Stimulated activated CD8-positive, alpha-beta memory T cell treated with anti-CD3 and anti-CD28 coated beads, Interleukin-15, amount 100 ng/mL, for 1 hour (primary cell): ENCODE measurements around the gene FAM78B.

Source experiments
- DNase-seq: peaks from one replicate; pipeline ENCODE4 v3.0.0-alpha.2; 2020; ENCODE audit warnings: low read depth

Gene FAM78B

DNA sequence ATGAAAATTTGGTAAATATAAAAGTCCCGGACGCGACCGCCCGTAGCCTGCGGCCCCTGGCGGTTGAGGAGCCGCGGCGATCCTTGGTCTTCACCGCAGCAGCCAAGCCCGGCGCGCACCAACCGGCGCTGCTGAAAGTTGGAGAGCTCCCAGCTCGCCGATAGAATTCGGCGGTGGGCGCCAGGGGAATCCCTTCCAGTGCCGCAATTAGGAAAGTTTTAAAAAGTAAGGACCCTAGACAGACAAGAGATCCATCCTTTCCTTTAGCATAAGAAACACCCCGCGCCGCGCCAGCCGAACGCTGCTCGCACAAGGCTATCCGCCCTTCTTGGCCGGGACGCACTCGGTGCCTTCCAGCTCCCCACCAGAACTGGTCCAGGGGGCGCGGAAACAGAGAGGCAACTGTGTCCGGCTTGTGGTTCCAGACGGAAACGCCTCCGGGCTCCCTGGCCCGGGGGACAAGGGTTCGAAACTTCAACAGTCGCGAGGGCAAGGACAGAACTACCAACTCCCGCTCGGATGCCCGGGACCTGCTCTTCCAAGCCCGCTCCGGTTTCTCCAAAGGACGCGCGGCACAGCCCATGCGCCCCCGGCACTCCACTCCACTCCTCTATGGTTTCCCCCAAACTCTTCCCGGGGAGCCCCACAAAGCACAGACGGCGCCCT lies 1.7 kb downstream of the FAM78B start:
- DNase-seq: no peak

DNA sequence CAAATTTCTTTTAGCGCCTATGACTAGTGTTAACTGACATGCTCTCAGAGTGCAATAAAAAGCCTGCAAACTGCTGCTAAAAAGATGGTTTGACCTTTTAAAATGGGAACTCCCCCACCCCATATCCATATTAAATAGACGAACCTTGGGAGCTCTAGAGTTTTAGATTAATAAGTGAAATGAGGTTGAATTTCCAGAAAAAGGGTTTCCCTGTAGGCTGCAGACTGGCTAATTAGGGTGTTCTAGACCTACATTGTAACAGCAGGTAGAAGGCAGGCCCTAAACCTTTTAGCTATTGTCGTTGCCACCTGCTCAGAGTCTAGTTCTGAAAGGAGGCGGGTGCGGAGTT lies 2.2 kb downstream of the FAM78B start:
- DNase-seq: no peak

DNA sequence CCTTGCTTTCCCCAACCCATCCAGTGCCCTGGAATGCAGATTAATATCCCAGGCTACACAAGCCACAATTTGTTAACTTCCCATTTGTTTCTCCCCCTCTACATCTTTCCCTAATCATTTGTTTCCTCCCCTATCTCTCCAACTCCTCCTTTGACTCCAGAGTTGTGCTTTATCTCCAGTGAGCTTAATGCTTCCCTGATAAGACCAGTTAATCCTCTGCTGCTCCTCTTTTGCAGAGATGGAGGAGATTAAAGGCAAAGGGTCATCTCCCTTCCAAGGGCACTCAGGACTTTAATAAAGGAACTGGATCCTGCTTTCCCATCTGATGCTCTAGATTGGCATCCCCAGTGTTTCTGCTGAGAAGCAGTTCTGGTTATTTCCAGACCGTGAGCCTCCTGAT lies 7.1 kb downstream of the FAM78B start:
- no peak for DNase-seq

- DNase-seq: no peak
Measured at GRCh38 chr1:166156674-166157073, 10.1 kb downstream of the FAM78B start.

DNA sequence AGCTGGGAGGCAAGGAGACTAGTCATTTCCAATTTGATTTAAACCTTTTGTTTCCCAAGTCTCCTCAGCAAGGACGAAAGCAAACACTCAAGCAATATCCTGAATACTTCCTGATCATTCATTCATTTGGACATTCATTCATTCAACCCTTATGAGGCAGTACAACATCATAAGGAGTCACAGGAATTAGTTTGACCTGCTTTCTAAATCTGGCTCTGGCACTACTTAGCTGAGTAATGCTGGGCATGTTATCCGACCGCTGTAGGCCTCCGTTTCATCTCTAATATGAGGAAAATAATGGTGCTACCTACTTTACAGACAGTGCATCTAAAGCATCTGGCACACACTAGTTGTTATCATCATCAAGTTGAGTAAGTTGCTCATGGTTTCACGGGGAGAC lies 11.7 kb downstream of the FAM78B start:
- DNase-seq: no peak

DNA sequence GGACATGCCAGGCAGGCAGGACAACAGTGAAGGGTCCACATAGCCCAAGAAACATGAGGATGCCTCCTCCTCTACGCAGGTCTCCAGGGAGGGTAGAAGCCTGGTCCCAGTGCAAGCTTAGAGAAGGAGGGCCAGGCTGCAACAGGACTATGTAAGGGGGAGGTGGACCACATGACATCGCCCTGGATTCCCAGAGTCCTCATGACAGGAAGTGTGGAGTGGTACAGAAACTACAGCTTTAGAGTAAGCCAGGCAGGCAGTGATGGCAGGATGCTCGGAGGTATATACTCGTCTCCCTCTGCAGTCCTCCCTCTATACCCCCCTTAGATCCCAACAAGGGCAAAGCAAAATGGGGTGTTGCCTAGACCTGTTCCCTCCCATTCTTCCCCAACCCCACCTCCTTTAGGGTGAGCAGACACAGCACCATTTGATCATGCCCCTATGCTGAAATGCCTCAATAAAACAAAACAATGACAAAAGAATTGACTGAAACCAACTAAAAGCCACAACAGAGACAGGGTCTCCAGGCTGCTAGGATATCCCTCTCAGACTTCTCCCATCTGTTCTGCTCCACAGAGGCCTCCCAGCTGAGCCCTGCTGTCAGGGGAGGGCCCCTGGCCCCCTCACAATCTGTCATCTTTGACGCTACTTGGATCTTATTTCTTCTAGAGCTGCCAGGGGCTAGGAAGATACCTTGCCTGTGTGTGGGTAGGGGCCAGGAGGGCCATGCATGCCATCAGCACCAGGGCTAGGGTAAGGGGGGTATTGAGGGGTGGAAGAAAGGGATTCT lies 13.1 kb downstream of the FAM78B start:
- DNase-seq: no peak

GRCh38 chr1:166152978-166153377 lies 13.8 kb downstream of the FAM78B start:
- DNase-seq: no peak

- DNase-seq: no peak
Measured at GRCh38 chr1:166151804-166152203, 15.0 kb downstream of the FAM78B start.

DNA sequence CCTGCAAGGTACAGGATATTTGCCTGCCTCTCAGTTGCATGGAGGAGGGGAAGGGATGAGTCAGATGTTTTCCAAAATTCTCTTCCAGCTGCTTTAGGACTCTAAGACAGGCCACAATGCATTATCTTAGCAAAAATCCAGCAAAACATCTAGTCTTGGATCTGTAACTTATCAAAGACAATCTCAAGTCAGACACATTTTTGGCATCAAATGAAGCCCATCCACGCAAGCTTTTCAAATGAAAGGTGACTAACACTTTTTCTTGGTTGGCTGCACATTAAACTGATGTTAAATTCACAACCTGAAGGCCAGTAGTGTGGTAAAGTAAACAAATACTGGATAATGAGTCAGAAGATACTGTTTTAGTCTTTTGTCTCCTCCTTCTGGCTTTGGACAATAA lies 21.3 kb downstream of the FAM78B start:
- no peak for DNase-seq

DNA sequence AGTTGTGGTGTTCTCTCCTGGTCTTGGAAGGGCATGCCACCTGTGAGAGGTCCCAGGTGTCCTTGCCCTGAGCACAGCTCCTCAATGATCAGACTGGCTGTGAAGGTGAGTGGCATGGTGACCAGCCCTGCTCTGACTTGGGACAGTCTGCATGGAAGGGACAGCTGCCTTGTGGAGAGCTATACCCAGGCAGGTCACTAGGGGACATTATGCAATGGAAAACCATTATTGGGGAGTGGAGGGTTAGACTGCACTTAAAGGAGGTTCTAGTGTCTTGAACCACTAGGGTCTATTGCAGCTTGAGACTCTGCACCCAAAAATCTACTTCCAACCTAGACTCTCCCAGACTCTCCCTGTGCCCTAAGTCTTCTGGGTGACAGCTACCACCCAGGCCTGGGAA lies 24.8 kb downstream of the FAM78B start:
- DNase-seq: no peak

- DNase-seq: no peak
Measured at GRCh38 chr1:166140251-166140650, 26.6 kb downstream of the FAM78B start.

GRCh38 chr1:166139735-166140134 lies 27.1 kb downstream of the FAM78B start:
- no peak for DNase-seq

GRCh38 chr1:166136699-166137401 lies 30.0 kb downstream of the FAM78B start:
- no peak for DNase-seq

- no peak for DNase-seq
Measured at GRCh38 chr1:166136222-166136621, 30.6 kb downstream of the FAM78B start.

GRCh38 chr1:166133857-166134256 lies 32.9 kb downstream of the FAM78B start:
- no peak for DNase-seq

DNA sequence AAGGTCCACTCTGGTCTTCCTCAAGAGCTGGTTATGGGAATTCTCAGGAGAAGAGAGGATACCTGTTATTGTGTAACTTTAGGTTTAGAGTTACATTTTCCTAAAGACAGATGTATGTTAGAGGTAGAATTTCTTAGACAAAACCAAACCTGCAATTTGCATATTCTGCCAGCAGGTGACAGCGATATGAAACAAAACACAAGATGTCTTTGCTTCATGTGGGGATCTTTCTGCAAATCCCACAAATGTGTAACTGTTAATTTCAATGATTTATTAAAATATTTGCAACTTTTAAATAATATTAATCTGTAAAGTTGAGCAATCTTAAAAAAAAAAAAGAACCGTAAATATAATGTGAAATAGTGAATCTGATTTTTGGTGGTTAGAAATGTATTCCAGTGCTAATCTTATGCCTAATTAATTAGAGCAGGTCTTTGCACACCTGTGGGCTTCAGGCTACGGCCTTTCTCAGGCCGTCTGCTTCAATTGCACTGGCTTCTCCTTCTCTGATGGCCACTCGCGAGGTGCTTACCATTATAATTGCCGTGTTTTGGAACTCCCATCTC lies 33.4 kb downstream of the FAM78B start:
- DNase-seq: no peak

- DNase-seq: no peak
Measured at GRCh38 chr1:166132496-166132895, 34.3 kb downstream of the FAM78B start.

- DNase-seq: no peak
Measured at GRCh38 chr1:166129006-166129405, 37.8 kb downstream of the FAM78B start.

DNA sequence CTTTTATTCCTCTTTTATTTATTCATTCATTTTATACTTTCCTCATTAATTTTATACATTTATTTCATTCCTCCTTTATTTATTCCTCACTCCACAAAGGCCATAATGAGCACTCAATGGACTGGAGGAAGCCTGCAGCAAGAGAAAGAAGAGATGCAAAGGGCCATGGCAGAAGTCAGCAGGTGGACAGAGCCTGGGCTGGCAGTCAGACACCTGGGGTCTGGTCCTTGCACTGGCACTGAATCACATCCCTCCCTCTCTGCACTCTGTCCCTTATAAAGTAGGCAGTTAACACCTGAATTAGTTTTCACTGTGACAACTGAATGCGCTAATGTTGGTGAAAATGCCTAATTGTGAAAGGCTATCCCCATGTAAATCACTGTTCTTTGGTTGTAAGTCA lies 38.6 kb downstream of the FAM78B start:
- no peak for DNase-seq

DNA sequence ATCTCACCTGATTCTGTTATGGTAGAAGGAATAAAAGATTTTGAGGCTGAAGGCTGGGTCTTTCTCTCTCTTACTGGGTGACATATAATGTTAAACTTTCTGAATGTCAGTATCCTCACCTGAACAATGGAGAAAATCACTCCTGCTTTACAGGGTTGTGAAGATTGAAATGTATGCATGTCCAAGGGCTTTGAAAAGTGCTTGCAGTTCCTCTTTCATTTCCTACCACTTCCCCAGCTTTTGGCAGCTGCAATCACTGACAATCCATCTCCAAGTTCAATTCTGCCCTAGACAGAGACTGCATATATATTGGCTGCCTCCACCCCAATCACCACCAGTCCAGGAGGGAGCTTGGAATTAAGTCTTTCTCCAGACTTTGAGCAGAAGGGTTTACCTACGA lies 39.8 kb downstream of the FAM78B start:
- DNase-seq: no peak

GRCh38 chr1:166122873-166123466 lies 43.8 kb downstream of the FAM78B start:
- DNase-seq: no peak

- DNase-seq: no peak
Measured at GRCh38 chr1:166121010-166121409, 45.8 kb downstream of the FAM78B start.

DNA sequence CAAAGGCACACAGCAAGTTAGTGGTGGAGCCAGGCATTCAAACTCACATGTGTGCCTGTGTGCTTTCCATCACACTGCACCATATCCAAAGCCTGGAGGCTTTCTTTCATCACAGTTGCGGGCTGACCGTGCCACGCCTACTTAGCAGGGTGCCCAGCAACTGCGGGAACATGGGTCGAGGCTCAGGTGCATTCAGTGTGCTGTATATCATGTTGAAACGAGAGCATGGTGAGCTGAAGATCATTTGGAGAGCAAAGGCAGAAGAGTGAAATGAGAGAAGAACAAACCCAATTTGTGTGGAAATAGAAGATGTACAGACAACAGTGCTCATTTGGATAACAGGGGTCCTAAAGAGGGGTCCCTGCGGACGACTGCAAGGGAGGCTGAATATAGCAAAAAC lies 46.5 kb downstream of the FAM78B start:
- DNase-seq: no peak
